Smooth muscle cell (in vitro differentiated cells): ENCODE measurements around the gene COX17. TPM values are rescaled to one million over a fixed set of nuclear protein-coding genes. Genes with fewer than 3 reads are reported as not detected.

Source experiments
- DNase-seq: peaks from one replicate; lab custom pipeline; 2025; ENCODE audit not compliant: unreplicated experiment; lab: John Stamatoyannopoulos, UW
- H2AFZ ChIP-seq: fragments of 200-600 bp; sonication (generic); 2 replicates; pipeline ENCODE4 v1.6.0; 2016; ENCODE audit warnings: antibody characterized with exemption, low read depth, mild to moderate bottlenecking
- H3F3A ChIP-seq: fragments of 200-600 bp; sonication (generic); 2 replicates; pipeline ENCODE4 v1.6.0; 2017; ENCODE audit warnings: antibody characterized with exemption, low read depth
- H3K27ac ChIP-seq: fragments of 200-600 bp; sonication (generic); 2 replicates; pipeline ENCODE4 v1.5.1; 2016; ENCODE audit warnings: low read depth, mild to moderate bottlenecking
- H3K27me3 ChIP-seq: fragments of 200-600 bp; sonication (generic); 2 replicates; pipeline ENCODE4 v1.6.1; 2016; ENCODE audit warnings: low read depth, mild to moderate bottlenecking
- H3K36me3 ChIP-seq: fragments of 200-600 bp; sonication (generic); 2 replicates; pipeline ENCODE4 v1.5.1; 2016; ENCODE audit warnings: low read depth
- H3K4me1 ChIP-seq: fragments of 200-600 bp; sonication (generic); 2 replicates; pipeline ENCODE4 v1.5.1; 2016; ENCODE audit warnings: low read depth
- H3K4me2 ChIP-seq: fragments of 200-600 bp; sonication (generic); 2 replicates; pipeline ENCODE4 v1.6.0; 2016; ENCODE audit warnings: mild to moderate bottlenecking
- H3K4me3 ChIP-seq: fragments of 200-600 bp; sonication (generic); 2 replicates; pipeline ENCODE4 v1.5.1; 2016; ENCODE audit warnings: mild to moderate bottlenecking
- H3K79me2 ChIP-seq: fragments of 200-600 bp; sonication (generic); 2 replicates; pipeline ENCODE4 v1.6.0; 2016; ENCODE audit warnings: low read depth, mild to moderate bottlenecking
- H3K9ac ChIP-seq: fragments of 200-600 bp; sonication (generic); 2 replicates; pipeline ENCODE4 v1.6.0; 2016; ENCODE audit warnings: low read depth
- H3K9me3 ChIP-seq: fragments of 200-600 bp; sonication (generic); replicated peaks from 2 replicates; pipeline ENCODE4 v1.5.1; 2016; ENCODE audit warnings: low read depth
- H4K20me1 ChIP-seq: fragments of 200-600 bp; sonication (generic); 2 replicates; pipeline ENCODE4 v1.6.0; 2016; ENCODE audit warnings: low read depth
- WGBS: methylation state at CpG from one replicate; pipeline ENCODE4 v1.1.7; 2016; ENCODE audit warnings: low lambda C conversion rate; 5-methylcytosine and 5-hydroxymethylcytosine counted together
- polyA plus RNA-seq: library from polyadenylated mRNA; unstranded; fragments of >200 nt; fragmentation: Nextera tagmentation; extraction: Ambion mirVana; gene quantifications from 2 replicates; pipeline ENCODE4 v1.2.1, GENCODE V29; 2016
- total RNA-seq: library from RNA; depleted of rRNA; stranded (reverse); fragments of >200 nt; gene quantifications from 2 replicates; pipeline ENCODE4 v1.2.3, GENCODE V29; 2014
- TF ChIP-seq, protein P1 (sequence below): fragments of 200-600 bp; sonication (generic); IDR thresholded peaks from 2 replicates; pipeline ENCODE4 v1.5.1; 2017; ENCODE audit warnings: borderline replicate concordance, mild to moderate bottlenecking, antibody characterized with exemption; ENCODE audit not compliant: insufficient read depth, poor library complexity, severe bottlenecking

The COX17 gene
- total and polyA plus RNA-seq, 2 experiments from 2014 or later: 47.0 to 69.4 TPM

DNA sequence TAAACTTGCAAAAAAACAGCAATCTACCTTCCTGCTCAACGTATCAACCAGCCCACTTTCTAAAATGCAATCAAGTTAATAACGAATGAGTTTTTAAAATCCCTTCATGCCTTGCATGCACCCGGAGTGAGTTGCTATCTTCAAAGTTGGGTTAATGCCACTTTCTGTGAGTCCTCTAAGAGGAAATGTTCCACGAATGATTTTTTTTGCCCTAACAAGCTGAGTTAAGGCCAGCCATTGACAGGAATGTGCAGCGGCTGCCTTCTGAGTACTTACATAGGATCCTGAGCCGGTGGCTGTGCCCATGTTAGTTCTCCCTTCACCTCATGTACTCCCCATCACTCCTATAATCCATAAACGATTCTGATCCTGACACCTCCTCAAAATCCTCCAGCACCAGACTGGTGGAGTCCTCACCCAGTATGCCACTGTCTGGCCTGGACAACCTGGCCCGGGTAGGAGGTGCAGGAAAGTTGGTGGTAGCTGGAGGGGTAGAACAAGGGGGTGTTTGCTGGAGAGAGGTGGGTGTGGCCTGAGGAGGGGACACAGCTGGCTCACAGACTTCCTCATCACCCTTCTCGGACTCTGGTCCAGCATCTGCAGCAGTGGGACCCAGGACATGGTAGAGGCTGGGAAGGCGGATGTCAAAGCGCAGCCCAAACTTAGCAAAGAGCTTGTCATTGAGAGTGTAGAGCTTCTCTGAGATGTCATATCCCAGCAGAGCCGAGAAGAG is 29.2 kb downstream of the COX17 start:
- TF ChIP-seq, protein P1, sequence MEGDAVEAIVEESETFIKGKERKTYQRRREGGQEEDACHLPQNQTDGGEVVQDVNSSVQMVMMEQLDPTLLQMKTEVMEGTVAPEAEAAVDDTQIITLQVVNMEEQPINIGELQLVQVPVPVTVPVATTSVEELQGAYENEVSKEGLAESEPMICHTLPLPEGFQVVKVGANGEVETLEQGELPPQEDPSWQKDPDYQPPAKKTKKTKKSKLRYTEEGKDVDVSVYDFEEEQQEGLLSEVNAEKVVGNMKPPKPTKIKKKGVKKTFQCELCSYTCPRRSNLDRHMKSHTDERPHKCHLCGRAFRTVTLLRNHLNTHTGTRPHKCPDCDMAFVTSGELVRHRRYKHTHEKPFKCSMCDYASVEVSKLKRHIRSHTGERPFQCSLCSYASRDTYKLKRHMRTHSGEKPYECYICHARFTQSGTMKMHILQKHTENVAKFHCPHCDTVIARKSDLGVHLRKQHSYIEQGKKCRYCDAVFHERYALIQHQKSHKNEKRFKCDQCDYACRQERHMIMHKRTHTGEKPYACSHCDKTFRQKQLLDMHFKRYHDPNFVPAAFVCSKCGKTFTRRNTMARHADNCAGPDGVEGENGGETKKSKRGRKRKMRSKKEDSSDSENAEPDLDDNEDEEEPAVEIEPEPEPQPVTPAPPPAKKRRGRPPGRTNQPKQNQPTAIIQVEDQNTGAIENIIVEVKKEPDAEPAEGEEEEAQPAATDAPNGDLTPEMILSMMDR: no peak
- no peaks in the 10 kb centered on the region for H3K27me3 ChIP-seq
- no peaks in the 10 kb centered on the region for H3K79me2 ChIP-seq
- no peaks in the 10 kb centered on the region for H3K9me3 ChIP-seq
- H3K36me3 ChIP-seq: no peaks in the 10 kb centered on the region
- 65% methylated on average over 12 of the region's 12 CpGs for WGBS
- H4K20me1 ChIP-seq: no peaks in the 10 kb centered on the region
- no peak overlapping the region for H3K27ac ChIP-seq
- H2AFZ ChIP-seq: no peak overlapping the region
- H3K4me1 ChIP-seq: peaks cover 15% of the 10 kb centered on the region
- peaks cover 9% of the 10 kb centered on the region for H3F3A ChIP-seq
- H3K4me3 ChIP-seq: no peak overlapping the region
- no peak for DNase-seq
- peak overlapping the region; percentile 29 for H3K4me2 ChIP-seq
- no peak overlapping the region for H3K9ac ChIP-seq

DNA sequence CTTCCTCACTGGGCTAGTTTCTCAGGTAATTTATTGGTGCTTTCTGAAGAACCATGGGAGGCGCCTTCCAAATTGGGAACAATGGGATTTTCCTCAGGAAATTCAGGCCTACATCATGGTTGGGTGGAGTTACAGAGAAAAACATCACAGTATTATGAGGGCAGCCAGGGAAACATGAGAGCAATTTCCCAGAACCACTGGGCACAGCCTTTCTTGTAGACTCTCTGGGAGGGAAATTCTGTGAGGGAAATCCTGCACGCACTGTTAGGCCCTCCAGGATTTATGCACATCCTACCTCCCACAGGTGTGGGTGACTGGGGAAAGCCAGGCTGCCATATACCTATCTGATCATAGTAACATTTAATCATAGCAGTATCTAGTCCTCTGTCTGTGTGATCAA is 30.0 kb downstream of the COX17 start:
- DNase-seq: no peak

DNA sequence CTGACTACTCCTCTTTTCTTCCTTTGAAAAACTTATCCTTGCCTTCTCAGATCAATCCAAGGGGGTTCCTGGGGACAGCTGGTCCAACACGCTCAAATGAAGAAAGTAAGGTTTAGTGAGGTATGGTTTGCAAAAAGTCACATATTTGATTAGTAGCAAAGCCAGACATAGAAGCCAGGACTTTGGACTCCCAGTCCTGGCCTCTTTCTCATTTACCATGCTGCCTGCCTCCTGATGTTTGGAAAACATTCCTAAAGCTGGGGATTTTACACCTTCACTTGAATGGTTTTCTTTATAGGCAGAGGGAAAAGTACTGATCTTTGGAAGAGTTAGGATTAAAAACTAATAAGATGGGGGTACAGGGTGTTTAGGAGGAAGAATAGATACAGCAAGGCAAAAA is 31.4 kb downstream of the COX17 start:
- Histone ChIP-seq H3K79me2 (no peaks in the 10 kb centered on the region), H3K36me3 (no peaks in the 10 kb centered on the region), H3K4me1 (peaks cover 21% of the 10 kb centered on the region), H2AFZ (no peak overlapping the region), H3K27me3 (no peaks in the 10 kb centered on the region), H3K27ac (no peak overlapping the region), H3K9me3 (no peaks in the 10 kb centered on the region), H3K4me2 (no peak overlapping the region), H3K4me3 (no peak overlapping the region), H3K9ac (no peak overlapping the region), H4K20me1 (no peaks in the 10 kb centered on the region), H3F3A (peaks cover 9% of the 10 kb centered on the region)
- TF ChIP-seq, protein P1: no peak
- WGBS: 100% methylated on average over 1 of the region's 1 CpG
- no peak for DNase-seq

More for the DNA sequence above, 30.0 kb downstream of the COX17 start:
- Histone ChIP-seq H3F3A (peaks cover 9% of the 10 kb centered on the region), H3K4me3 (no peak overlapping the region), H4K20me1 (no peaks in the 10 kb centered on the region), H3K9me3 (no peaks in the 10 kb centered on the region), H3K9ac (no peak overlapping the region), H3K36me3 (no peaks in the 10 kb centered on the region), H2AFZ (no peak overlapping the region), H3K4me2 (no peak overlapping the region), H3K4me1 (peaks cover 21% of the 10 kb centered on the region), H3K79me2 (no peaks in the 10 kb centered on the region), H3K27me3 (no peaks in the 10 kb centered on the region), H3K27ac (no peak overlapping the region)
- 95% methylated on average over 2 of the region's 2 CpGs for whole genome bisulfite sequencing
- TF ChIP-seq, protein P1: no peak

DNA sequence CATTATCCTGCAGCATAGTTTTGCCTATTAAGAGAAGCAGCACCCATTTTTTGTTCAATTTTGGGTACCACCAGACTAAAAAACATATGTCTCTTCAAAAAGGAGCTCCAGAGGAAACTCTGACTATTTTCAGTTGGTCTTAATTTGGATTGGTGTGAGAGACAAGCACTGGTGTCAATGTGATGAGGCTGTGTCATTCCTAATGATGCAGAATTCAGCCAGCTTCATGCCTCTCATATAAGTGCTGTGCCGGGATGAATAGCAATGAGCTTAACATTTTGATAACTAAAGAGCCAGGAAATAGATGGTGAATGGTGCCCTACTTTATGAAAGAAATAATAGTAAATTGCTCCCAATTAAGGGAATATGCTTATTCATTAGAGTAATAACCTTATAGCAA is 32.7 kb downstream of the COX17 start:
- no peak for DNase-seq
- H3K9ac ChIP-seq: no peak overlapping the region
- no peak overlapping the region for H3K27ac ChIP-seq
- peaks cover 11% of the 10 kb centered on the region for H3F3A ChIP-seq
- H3K9me3 ChIP-seq: no peaks in the 10 kb centered on the region
- peaks cover 21% of the 10 kb centered on the region for H3K4me1 ChIP-seq
- no peaks in the 10 kb centered on the region for H3K27me3 ChIP-seq
- H3K36me3 ChIP-seq: no peaks in the 10 kb centered on the region
- H3K4me2 ChIP-seq: no peak overlapping the region
- no peak overlapping the region for H3K4me3 ChIP-seq
- TF ChIP-seq, protein P1: no peak
- no peaks in the 10 kb centered on the region for H4K20me1 ChIP-seq
- no peaks in the 10 kb centered on the region for H3K79me2 ChIP-seq
- WGBS: 61% methylated on average over 1 of the region's 1 CpG
- no peak overlapping the region for H2AFZ ChIP-seq
